KMS-11 (cell line): ENCODE results near the gene CDH11.

Experiments
- H2AFZ ChIP-seq: fragments of 200-600 bp; sonication (generic); 2 replicates; pipeline ENCODE4 v1.6.1; 2016; ENCODE audit warnings: antibody characterized with exemption, mixed run types, low read depth
- H3K27ac ChIP-seq: fragments of 200-600 bp; sonication (generic); 2 replicates; pipeline ENCODE4 v1.6.1; 2016; ENCODE audit warnings: mild to moderate bottlenecking, mixed run types
- H3K27me3 ChIP-seq: fragments of 200-600 bp; sonication (generic); 2 replicates; pipeline ENCODE4 v1.6.1; 2017; ENCODE audit warnings: mild to moderate bottlenecking, low read depth, mixed run types, moderate library complexity; ENCODE audit not compliant: insufficient read depth
- H3K36me3 ChIP-seq: fragments of 200-600 bp; sonication (generic); 2 replicates; pipeline ENCODE4 v1.6.1; 2017; ENCODE audit warnings: mild to moderate bottlenecking, mixed run types; ENCODE audit not compliant: insufficient read depth
- H3K4me1 ChIP-seq: fragments of 200-600 bp; sonication (generic); 2 replicates; pipeline ENCODE4 v1.6.1; 2016; ENCODE audit warnings: mild to moderate bottlenecking, low read depth, mixed run types; ENCODE audit not compliant: poor library complexity, severe bottlenecking
- H3K4me2 ChIP-seq: fragments of 200-600 bp; sonication (generic); 2 replicates; pipeline ENCODE4 v1.7.0; 2016; ENCODE audit warnings: mild to moderate bottlenecking, mixed run types
- H3K4me3 ChIP-seq: fragments of 200-600 bp; sonication (generic); IDR thresholded peaks from 2 replicates; pipeline ENCODE4 v1.6.1; 2017; ENCODE audit warnings: low read depth, low read length, mixed read lengths; ENCODE audit not compliant: insufficient read depth
- H3K79me2 ChIP-seq: fragments of 200-600 bp; sonication (generic); 2 replicates; pipeline ENCODE4 v1.6.1; 2016; ENCODE audit warnings: low read depth, mixed run types; ENCODE audit not compliant: insufficient read depth
- H3K9ac ChIP-seq: fragments of 200-600 bp; sonication (generic); 2 replicates; pipeline ENCODE4 v1.6.1; 2016; ENCODE audit warnings: mild to moderate bottlenecking, mixed run types
- H4K20me1 ChIP-seq: fragments of 200-600 bp; sonication (generic); 2 replicates; pipeline ENCODE4 v1.6.1; 2016; ENCODE audit warnings: mild to moderate bottlenecking, mixed run types; ENCODE audit not compliant: insufficient read depth
- CTCF ChIP-seq: fragments of 200-600 bp; sonication (generic); conservative IDR thresholded peaks from 2 replicates; pipeline ENCODE4 v1.6.1; 2017; ENCODE audit warnings: low read depth, mild to moderate bottlenecking, antibody characterized with exemption, low read length, moderate library complexity, mixed read lengths

Gene CDH11

GRCh38 chr16:65069766-65070165 is 52.1 kb downstream of the CDH11 start:
- Histone ChIP-seq H3K4me1 (no peaks in the 10 kb centered on the region), H3K79me2 (no peaks in the 10 kb centered on the region), H3K4me3 (no peak overlapping the region), H3K36me3 (no peaks in the 10 kb centered on the region), H3K9ac (no peak overlapping the region), H3K27ac (no peak overlapping the region), H2AFZ (no peak overlapping the region), H3K27me3 (no peaks in the 10 kb centered on the region), H3K4me2 (no peak overlapping the region), H4K20me1 (no peaks in the 10 kb centered on the region)
- TF ChIP-seq CTCF: no peak

- Histone ChIP-seq H3K4me2 (no peak overlapping the region), H3K9ac (no peak overlapping the region), H3K79me2 (no peaks in the 10 kb centered on the region), H3K36me3 (no peaks in the 10 kb centered on the region), H3K27ac (no peak overlapping the region), H3K27me3 (no peaks in the 10 kb centered on the region), H3K4me3 (no peak overlapping the region), H4K20me1 (no peaks in the 10 kb centered on the region), H2AFZ (no peak overlapping the region), H3K4me1 (no peaks in the 10 kb centered on the region)
- no peak for TF ChIP-seq CTCF
Measured at GRCh38 chr16:65069065-65069464, 52.8 kb downstream of the CDH11 start.

DNA sequence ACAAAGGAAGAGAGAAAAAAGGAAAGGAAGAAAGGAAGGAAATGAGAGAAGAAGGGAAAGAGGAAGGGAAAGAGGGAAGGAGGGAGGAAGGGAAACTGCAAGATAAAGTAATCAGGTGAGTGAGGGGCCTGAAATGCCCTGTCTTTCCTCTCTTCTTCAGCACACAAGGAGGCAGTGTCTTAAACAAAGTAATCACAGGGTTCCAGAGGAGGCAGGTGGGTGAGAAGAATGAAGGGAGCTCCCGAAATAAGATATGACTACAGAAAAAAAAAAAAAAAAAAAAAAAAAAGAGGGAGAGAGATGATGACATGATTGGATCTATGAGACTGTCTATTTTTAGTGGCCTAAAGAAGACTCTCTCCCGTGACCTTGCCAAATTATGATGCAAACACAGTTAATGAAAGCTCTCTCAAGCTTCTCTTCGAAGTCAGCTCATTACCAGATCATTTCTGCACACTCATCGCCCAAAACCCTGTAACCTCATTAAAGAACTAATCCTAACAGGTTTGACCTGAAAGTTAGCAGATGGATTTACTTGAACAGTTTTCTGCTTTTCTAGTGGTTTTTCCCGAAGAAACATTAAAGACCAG is 53.6 kb downstream of the CDH11 start:
- Histone ChIP-seq H3K4me2 (no peak overlapping the region), H4K20me1 (no peaks in the 10 kb centered on the region), H3K27ac (no peak overlapping the region), H3K4me3 (no peak overlapping the region), H3K79me2 (no peaks in the 10 kb centered on the region), H3K27me3 (no peaks in the 10 kb centered on the region), H3K4me1 (no peaks in the 10 kb centered on the region), H3K36me3 (no peaks in the 10 kb centered on the region), H2AFZ (no peak overlapping the region), H3K9ac (no peak overlapping the region)
- TF ChIP-seq CTCF: no peak

- H3K4me2 ChIP-seq: no peak overlapping the region
- no peaks in the 10 kb centered on the region for H3K27me3 ChIP-seq
- no peak for TF ChIP-seq CTCF
- no peaks in the 10 kb centered on the region for H4K20me1 ChIP-seq
- no peaks in the 10 kb centered on the region for H3K36me3 ChIP-seq
- H3K27ac ChIP-seq: no peak overlapping the region
- H2AFZ ChIP-seq: no peak overlapping the region
- no peaks in the 10 kb centered on the region for H3K79me2 ChIP-seq
- H3K4me3 ChIP-seq: no peak overlapping the region
- H3K4me1 ChIP-seq: no peaks in the 10 kb centered on the region
- no peak overlapping the region for H3K9ac ChIP-seq
Measured at GRCh38 chr16:65066651-65067050, 55.2 kb downstream of the CDH11 start.
